ENCODE data around the gene TUBB2B.
"Not testable (repeated sequence)": the region's sequence is repeated elsewhere in the genome, so short reads cannot be mapped to it uniquely, and the experiment has no call there.

The TUBB2B gene

GRCh38 chr6:3188262-3188661 is 39.2 kb downstream of the TUBB2B start:
- Histone ChIP-seq H3K9ac (ENCODE audit: low read length) (no peak overlapping the region), H3K36me3 (ENCODE audit: control insufficient read depth, insufficient read depth, low read length) (no peaks in the 10 kb centered on the region), H3K9me3 (ENCODE audit: control insufficient read depth, low read length) (no peaks in the 10 kb centered on the region), H3K4me1 (ENCODE audit: control insufficient read depth, insufficient read depth, low read length) (no peaks in the 10 kb centered on the region), H3K4me3 (ENCODE audit: low read length) (no peak overlapping the region), H3K27me3 (ENCODE audit: control insufficient read depth, insufficient read depth, low read length) (peaks cover 9% of the 10 kb centered on the region)

- Histone ChIP-seq H3K4me3 (ENCODE audit: low read length) (no peak overlapping the region), H3K36me3 (ENCODE audit: control insufficient read depth, insufficient read depth, low read length) (no peaks in the 10 kb centered on the region), H3K4me1 (ENCODE audit: control insufficient read depth, insufficient read depth, low read length) (no peaks in the 10 kb centered on the region), H3K9ac (ENCODE audit: low read length) (no peak overlapping the region), H3K9me3 (ENCODE audit: control insufficient read depth, low read length) (no peaks in the 10 kb centered on the region), H3K27me3 (ENCODE audit: control insufficient read depth, insufficient read depth, low read length) (peaks cover 9% of the 10 kb centered on the region)
Measured at GRCh38 chr6:3186974-3187382, 40.5 kb downstream of the TUBB2B start.

- no peak overlapping the region for H3K9ac ChIP-seq (ENCODE audit: low read length)
- H3K36me3 ChIP-seq (ENCODE audit: control insufficient read depth, insufficient read depth, low read length), result no peaks in the 10 kb centered on the region
- H3K27me3 ChIP-seq (ENCODE audit: control insufficient read depth, insufficient read depth, low read length), result peaks cover 6% of the 10 kb centered on the region
Measured at GRCh38 chr6:3183066-3183465, 44.4 kb downstream of the TUBB2B start.

GRCh38 chr6:3181105-3181504 is 46.3 kb downstream of the TUBB2B start:
- H3K4me3 ChIP-seq (ENCODE audit: low read length), result no peak overlapping the region
- H3K9ac ChIP-seq (ENCODE audit: low read length), result no peak overlapping the region
- no peaks in the 10 kb centered on the region for H3K9me3 ChIP-seq (ENCODE audit: control insufficient read depth, low read length)
- no peaks in the 10 kb centered on the region for H3K27me3 ChIP-seq (ENCODE audit: control insufficient read depth, insufficient read depth, low read length)
- no peaks in the 10 kb centered on the region for H3K4me1 ChIP-seq (ENCODE audit: control insufficient read depth, insufficient read depth, low read length)
- no peaks in the 10 kb centered on the region for H3K36me3 ChIP-seq (ENCODE audit: control insufficient read depth, insufficient read depth, low read length)

More at GRCh38 chr6:3183066-3183465, 44.4 kb downstream of the TUBB2B start:
- H3K4me3 ChIP-seq (ENCODE audit: low read length), result no peak overlapping the region
- H3K4me1 ChIP-seq (ENCODE audit: control insufficient read depth, insufficient read depth, low read length), result no peaks in the 10 kb centered on the region
- no peaks in the 10 kb centered on the region for H3K9me3 ChIP-seq (ENCODE audit: control insufficient read depth, low read length)

- not testable (repeated sequence) for H3K27me3 ChIP-seq (ENCODE audit: control insufficient read depth, insufficient read depth, low read length); H3K9ac ChIP-seq (ENCODE audit: low read length); H3K9me3 ChIP-seq (ENCODE audit: control insufficient read depth, low read length); H3K36me3 ChIP-seq (ENCODE audit: control insufficient read depth, insufficient read depth, low read length); H3K4me1 ChIP-seq (ENCODE audit: control insufficient read depth, insufficient read depth, low read length); H3K4me3 ChIP-seq (ENCODE audit: low read length)
Measured at GRCh38 chr6:3179945-3180344, 47.5 kb downstream of the TUBB2B start.

DNA sequence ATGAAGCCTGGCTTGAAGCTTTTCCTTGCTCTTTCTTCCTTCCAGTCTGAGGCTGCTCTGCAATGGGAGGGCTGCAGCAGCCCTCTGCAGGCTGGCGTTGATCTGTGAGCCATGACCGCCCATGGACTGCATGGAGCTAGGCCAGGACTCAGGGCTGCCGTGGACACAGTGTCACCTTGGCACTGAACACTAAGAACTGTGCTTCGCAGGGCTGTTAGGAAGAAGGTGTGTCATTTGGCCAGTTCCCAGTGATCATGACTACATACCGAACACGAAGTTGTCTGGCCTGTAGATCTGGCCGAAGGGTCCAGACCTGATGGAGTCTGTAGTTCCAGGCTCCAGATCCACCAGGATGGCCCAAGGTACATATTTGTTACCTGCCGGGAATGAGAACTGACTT is 48.8 kb downstream of the TUBB2B start:
- H3K9ac ChIP-seq (ENCODE audit: low read length); H3K36me3 ChIP-seq (ENCODE audit: control insufficient read depth, insufficient read depth, low read length); H3K4me1 ChIP-seq (ENCODE audit: control insufficient read depth, insufficient read depth, low read length); H3K4me3 ChIP-seq (ENCODE audit: low read length); H3K27me3 ChIP-seq (ENCODE audit: control insufficient read depth, insufficient read depth, low read length); H3K9me3 ChIP-seq (ENCODE audit: control insufficient read depth, low read length): not testable (repeated sequence)

GRCh38 chr6:3176562-3177355 is 50.7 kb downstream of the TUBB2B start:
- Histone ChIP-seq H3K36me3 (ENCODE audit: control insufficient read depth, insufficient read depth, low read length) (no peaks in the 10 kb centered on the region), H3K4me1 (ENCODE audit: control insufficient read depth, insufficient read depth, low read length) (no peaks in the 10 kb centered on the region), H3K27me3 (ENCODE audit: control insufficient read depth, insufficient read depth, low read length) (no peaks in the 10 kb centered on the region), H3K9me3 (ENCODE audit: control insufficient read depth, low read length) (no peaks in the 10 kb centered on the region), H3K9ac (ENCODE audit: low read length) (no peak overlapping the region), H3K4me3 (ENCODE audit: low read length) (no peak overlapping the region)

GRCh38 chr6:3175715-3176402 is 51.6 kb downstream of the TUBB2B start:
- Histone ChIP-seq H3K9ac (ENCODE audit: low read length) (no peak overlapping the region), H3K4me1 (ENCODE audit: control insufficient read depth, insufficient read depth, low read length) (no peaks in the 10 kb centered on the region), H3K36me3 (ENCODE audit: control insufficient read depth, insufficient read depth, low read length) (no peaks in the 10 kb centered on the region), H3K27me3 (ENCODE audit: control insufficient read depth, insufficient read depth, low read length) (no peaks in the 10 kb centered on the region), H3K4me3 (ENCODE audit: low read length) (no peak overlapping the region), H3K9me3 (ENCODE audit: control insufficient read depth, low read length) (no peaks in the 10 kb centered on the region)
